ENCODE data around the gene TRERF1. TPM values are rescaled to one million over a fixed set of nuclear protein-coding genes. Genes with fewer than 3 reads are reported as not detected.

The TRERF1 gene
- total and polyA plus RNA-seq, 2 of the 8 experiments (the other 6 are each of a cell fraction or from before 2014, with no cell fraction given) = 10.8 to 21.5 TPM

- FAIRE-seq = no peak
- TF ChIP-seq BCL11A (IDR thresholded peaks at IDR 0.05; ENCODE audit: low read depth in 2 of 2, low read length in 2 of 2) = no peak
- no peak for TF ChIP-seq CEBPB (IDR thresholded peaks at IDR 0.05; ENCODE audit: low read depth, low read length)
- no peak for TF ChIP-seq KDM5A (IDR thresholded peaks at IDR 0.05; ENCODE audit: low read length)
- TF ChIP-seq SRF (IDR thresholded peaks at IDR 0.05; ENCODE audit: low read depth, low read length) = no peak
- no peak for TF ChIP-seq SIN3A (conservative IDR thresholded peaks at IDR 0.05 in 1 of 2, IDR thresholded peaks at IDR 0.05 in 1 of 2; ENCODE audit: low read depth in 1 of 2, low read length in 2 of 2)
- TF ChIP-seq SIRT6 (IDR thresholded peaks at IDR 0.05; ENCODE audit: low read length) = no peak
- TF ChIP-seq ATF2 (IDR thresholded peaks at IDR 0.05; ENCODE audit: low read length) = no peak
- no peak for TF ChIP-seq SP4 (IDR thresholded peaks at IDR 0.05; ENCODE audit: low read length)
- no peak for TF ChIP-seq CREB1 (IDR thresholded peaks at IDR 0.05)
- no peak for TF ChIP-seq NRF1 (IDR thresholded peaks at IDR 0.05; ENCODE audit: low read depth, low read length)
- no peak for TF ChIP-seq SP2 (IDR thresholded peaks at IDR 0.05; ENCODE audit: low read length)
- TF ChIP-seq ASH2L (IDR thresholded peaks at IDR 0.05; ENCODE audit: low read length) = no peak
- TF ChIP-seq CBX8 (IDR thresholded peaks at IDR 0.05; ENCODE audit: borderline replicate concordance, low read depth, low read length) = no peak
These were observed 176.2 kb downstream of the TRERF1 start for GRCh38 chr6:42275376-42276033.

More at GRCh38 chr6:42275376-42276033, 176.2 kb downstream of the TRERF1 start:
- Histone ChIP-seq H3K4ac (replicated peaks; ENCODE audit: insufficient read length, low read depth, low read length) (no peak overlapping the region), H3K23ac (ENCODE audit: insufficient read length) (no peak overlapping the region), H2BK5ac (ENCODE audit: low read depth, low read length) (no peak overlapping the region), H3K18ac (ENCODE audit: extremely low read depth, low read length) (no peak overlapping the region), H2AFZ (ENCODE audit: low read length) (no peak overlapping the region), H3K79me1 (ENCODE audit: low read depth, low read length) (peaks cover 8% of the 10 kb centered on the region), H3K27ac (ENCODE audit: low read depth, low read length) (no peak overlapping the region), H2BK12ac (ENCODE audit: low read depth, low read length) (no peak overlapping the region), H3K36me3 (ENCODE audit: control insufficient read depth in 2 of 4, insufficient read depth in 4 of 4, low read length in 3 of 4) (no peaks in the 10 kb centered on the region), H3K9ac (replicated peaks in 1 of 4; ENCODE audit: extremely low read depth in 1 of 4, low read depth in 3 of 4, low read length in 3 of 4) (no peak overlapping the region; a peak in 1 of 7 replicates), H4K5ac (ENCODE audit: insufficient read length, low read depth, low read length) (no peak overlapping the region), H4K91ac (replicated peaks; ENCODE audit: insufficient read length, low read length) (no peak overlapping the region), H4K8ac (ENCODE audit: extremely low read depth, insufficient read depth, low read length) (no peak overlapping the region), H3K9me3 (ENCODE audit: insufficient read depth in 2 of 2, low read depth in 1 of 2, low read length in 1 of 2) (no peaks in the 10 kb centered on the region), H3K4me3 (ENCODE audit: extremely low read depth in 1 of 4, insufficient read depth in 2 of 4, low read depth in 3 of 4, low read length in 4 of 4) (no peak overlapping the region), H3K79me2 (ENCODE audit: control insufficient read depth in 1 of 2, insufficient read depth in 2 of 2, low read length in 2 of 2) (no peaks in the 10 kb centered on the region), H3K4me1 (replicated peaks in 1 of 4; ENCODE audit: control insufficient read depth in 3 of 4, insufficient read depth in 4 of 4, low read length in 3 of 4) (peaks cover 0 to 7% (median 2%) of the 10 kb centered on the region in 4 experiments; a peak in 5 of 7 replicates), H2BK120ac (replicated peaks; ENCODE audit: low read depth, low read length) (no peak overlapping the region), H2BK20ac (ENCODE audit: low read length) (no peak overlapping the region), H4K20me1 (replicated peaks in 1 of 2; ENCODE audit: control insufficient read depth in 1 of 2, insufficient read depth in 2 of 2, low read length in 2 of 2) (peaks cover 0 to 3% of the 10 kb centered on the region in 2 experiments), H3K23me2 (ENCODE audit: low read depth, low read length) (no peaks in the 10 kb centered on the region), H3K56ac (replicated peaks; ENCODE audit: insufficient read length, low read depth, low read length) (no peak overlapping the region), H3K4me2 (ENCODE audit: insufficient read depth in 1 of 2, low read depth in 2 of 2, low read length in 2 of 2) (no peak overlapping the region), H2AK5ac (ENCODE audit: low read depth, low read length) (no peak overlapping the region), H2BK15ac (ENCODE audit: low read length) (no peak overlapping the region), H3K27me3 (replicated peaks in 1 of 4; ENCODE audit: control insufficient read depth in 3 of 4, extremely low read depth in 1 of 4, insufficient read depth in 3 of 4, low read length in 3 of 4) (no peaks in the 10 kb centered on the region), H3K14ac (ENCODE audit: insufficient read length) (no peak overlapping the region)
- 92% methylated on average over 12 of the region's 12 CpGs; no CpG with 5 or more reads in 1 of the 2 experiments for WGBS, 2 experiments (ENCODE audit: extremely low coverage in 1 of 2, insufficient coverage in 1 of 2, insufficient read length in 1 of 2, insufficient replicate concordance in 2 of 2, low coverage in 1 of 2, low lambda C conversion rate in 2 of 2, missing lambda C conversion rate in 1 of 2)
- CTCF ChIA-PET (ENCODE audit: partially characterized antibody) = interaction anchor here (5.5 kb wide), 1 partner anchor 14 kb away, joined by 23 read pairs; no protein-coding TSS in a partner anchor
- POLR2A ChIA-PET (ENCODE audit: partially characterized antibody) = interaction anchor here (0.8 to 1.6 kb wide), 2 partner anchors 15 to 27 kb away, joined by 3 read pairs; no protein-coding TSS in a partner anchor
- DNase-seq (ENCODE audit: low read depth in 1 of 2, low spot score in 2 of 2) = no peak

All from H1 (cell line).